Measurements from ENCODE around the gene CUL2.

Gene CUL2

DNA sequence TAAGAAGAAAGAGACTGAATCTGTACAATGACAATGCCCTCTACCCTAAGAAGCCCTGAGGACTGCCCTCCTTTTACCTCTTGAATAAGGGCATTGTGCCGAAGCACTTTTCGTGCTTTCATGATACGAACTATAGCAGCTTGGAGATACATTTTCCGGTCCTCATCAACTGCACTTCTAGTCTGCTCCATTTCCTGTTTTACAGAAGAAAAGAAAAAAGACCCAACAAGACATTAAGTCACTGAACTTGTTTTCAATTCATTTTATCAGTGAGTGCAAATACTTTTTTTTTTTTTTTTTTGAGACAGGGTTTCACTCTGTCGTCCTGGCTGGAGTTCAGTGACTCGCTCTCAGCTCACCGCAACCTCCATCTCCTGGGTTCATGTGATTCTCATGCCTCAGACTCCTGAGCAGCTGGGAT is 78.4 kb downstream of the CUL2 start:
- H2BK12ac ChIP-seq (ENCODE audit: low read length) = no peak overlapping the region
- no peaks in the 10 kb centered on the region for H3K27me3 ChIP-seq (ENCODE audit: control insufficient read depth in 3 of 3, insufficient read depth in 3 of 3, low read depth in 1 of 3, low read length in 3 of 3)
- H2BK15ac ChIP-seq (ENCODE audit: low read length) = no peak overlapping the region
- WGBS, 2 donors (ENCODE audit: extremely low coverage in 2 of 2, insufficient read length in 2 of 2, insufficient replicate concordance in 1 of 2) = no CpG with 5 or more reads among the region's 7 CpGs
- H4K8ac ChIP-seq (ENCODE audit: low read depth, low read length) = no peak overlapping the region
- no peaks in the 10 kb centered on the region for H3K79me1 ChIP-seq (ENCODE audit: low read depth, low read length)
- no peak overlapping the region for H2BK120ac ChIP-seq (ENCODE audit: low read depth, low read length)
- no peak overlapping the region for H2AK5ac ChIP-seq (ENCODE audit: low read depth, low read length)
- no peak overlapping the region for H3K9ac ChIP-seq (ENCODE audit: low read depth, low read length, poor library complexity)
- no peak overlapping the region for H3K18ac ChIP-seq (ENCODE audit: low read length)
- no peak overlapping the region for H3K4me3 ChIP-seq (ENCODE audit: low read length in 2 of 2)
- H3K14ac ChIP-seq (ENCODE audit: low read length) = no peak overlapping the region
- no peak overlapping the region for H4K91ac ChIP-seq (ENCODE audit: low read depth, low read length, poor library complexity)
- no peak for DNase-seq (ENCODE audit: low spot score)
- H3K36me3 ChIP-seq (replicated peaks in 1 of 2; ENCODE audit: control insufficient read depth in 2 of 2, insufficient read depth in 2 of 2, low read length in 2 of 2) = peaks cover 0 to 74% of the 10 kb centered on the region in 2 donors
- H3K23ac ChIP-seq (ENCODE audit: low read depth, low read length, poor library complexity) = no peak overlapping the region
- H2BK5ac ChIP-seq (ENCODE audit: low read length) = no peak overlapping the region
- no peak overlapping the region for H2AFZ ChIP-seq (ENCODE audit: low read length)
- H3K9me3 ChIP-seq (replicated peaks in 1 of 2; ENCODE audit: control insufficient read depth in 2 of 2, insufficient read depth in 1 of 2, low read depth in 1 of 2, low read length in 2 of 2) = no peaks in the 10 kb centered on the region
- no peak overlapping the region for H3K4ac ChIP-seq (ENCODE audit: low read length)
- H3K4me1 ChIP-seq (ENCODE audit: control insufficient read depth in 2 of 2, insufficient read depth in 1 of 2, low read depth in 1 of 2, low read length in 2 of 2) = peaks cover 0 to 3% of the 10 kb centered on the region in 2 donors
- H3K4me2 ChIP-seq (ENCODE audit: insufficient read depth, low read length, poor library complexity, severe bottlenecking) = no peak overlapping the region
- H3K27ac ChIP-seq (replicated peaks; ENCODE audit: low read length) = no peak overlapping the region

DNA sequence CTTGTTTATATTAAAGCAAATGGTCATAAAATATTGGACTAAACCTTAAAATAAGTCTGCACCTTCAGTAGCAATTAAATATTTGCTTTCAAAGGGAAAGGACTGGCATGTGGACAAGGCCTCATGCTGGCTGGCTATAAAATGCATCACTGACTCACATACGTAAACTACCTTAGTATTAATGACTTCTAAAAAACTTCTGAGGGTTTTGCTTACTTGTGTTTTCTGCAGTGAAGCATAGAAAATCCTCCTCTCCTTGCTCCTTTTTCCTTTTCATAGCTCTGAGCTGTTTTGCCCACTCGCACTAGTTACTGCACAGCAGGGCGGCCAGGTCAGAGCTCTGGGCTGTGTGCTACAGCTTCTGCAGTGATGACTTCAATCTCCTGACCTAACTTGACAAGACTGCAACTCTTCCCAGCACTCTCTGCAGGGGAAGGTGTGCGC is 82.3 kb downstream of the CUL2 start:
- Histone ChIP-seq H2BK15ac (ENCODE audit: low read length) (no peak overlapping the region), H4K8ac (ENCODE audit: low read depth, low read length) (no peak overlapping the region), H3K4me3 (ENCODE audit: low read length in 2 of 2) (no peak overlapping the region), H3K4me1 (ENCODE audit: control insufficient read depth in 2 of 2, insufficient read depth in 1 of 2, low read depth in 1 of 2, low read length in 2 of 2) (peaks cover 0 to 3% of the 10 kb centered on the region in 2 donors), H3K18ac (ENCODE audit: low read length) (no peak overlapping the region), H3K4me2 (ENCODE audit: insufficient read depth, low read length, poor library complexity, severe bottlenecking) (no peak overlapping the region), H2BK12ac (ENCODE audit: low read length) (no peak overlapping the region), H3K14ac (ENCODE audit: low read length) (no peak overlapping the region), H3K27ac (replicated peaks; ENCODE audit: low read length) (no peak overlapping the region), H3K36me3 (replicated peaks in 1 of 2; ENCODE audit: control insufficient read depth in 2 of 2, insufficient read depth in 2 of 2, low read length in 2 of 2) (peaks cover 1 to 43% of the 10 kb centered on the region in 2 donors), H3K79me1 (ENCODE audit: low read depth, low read length) (no peaks in the 10 kb centered on the region), H3K9ac (ENCODE audit: low read depth, low read length, poor library complexity) (no peak overlapping the region), H2AFZ (ENCODE audit: low read length) (no peak overlapping the region), H3K23ac (ENCODE audit: low read depth, low read length, poor library complexity) (no peak overlapping the region), H4K91ac (ENCODE audit: low read depth, low read length, poor library complexity) (no peak overlapping the region), H2BK5ac (ENCODE audit: low read length) (no peak overlapping the region), H2BK120ac (ENCODE audit: low read depth, low read length) (no peak overlapping the region), H3K27me3 (ENCODE audit: control insufficient read depth in 3 of 3, insufficient read depth in 3 of 3, low read depth in 1 of 3, low read length in 3 of 3) (no peaks in the 10 kb centered on the region), H3K9me3 (replicated peaks in 1 of 2; ENCODE audit: control insufficient read depth in 2 of 2, insufficient read depth in 1 of 2, low read depth in 1 of 2, low read length in 2 of 2) (no peaks in the 10 kb centered on the region), H3K4ac (ENCODE audit: low read length) (no peak overlapping the region), H2AK5ac (ENCODE audit: low read depth, low read length) (no peak overlapping the region)
- no CpG with 5 or more reads among the region's 4 CpGs for WGBS, 2 donors (ENCODE audit: extremely low coverage in 2 of 2, insufficient read length in 2 of 2, insufficient replicate concordance in 1 of 2)
- no peak for DNase-seq (ENCODE audit: low spot score)

DNA sequence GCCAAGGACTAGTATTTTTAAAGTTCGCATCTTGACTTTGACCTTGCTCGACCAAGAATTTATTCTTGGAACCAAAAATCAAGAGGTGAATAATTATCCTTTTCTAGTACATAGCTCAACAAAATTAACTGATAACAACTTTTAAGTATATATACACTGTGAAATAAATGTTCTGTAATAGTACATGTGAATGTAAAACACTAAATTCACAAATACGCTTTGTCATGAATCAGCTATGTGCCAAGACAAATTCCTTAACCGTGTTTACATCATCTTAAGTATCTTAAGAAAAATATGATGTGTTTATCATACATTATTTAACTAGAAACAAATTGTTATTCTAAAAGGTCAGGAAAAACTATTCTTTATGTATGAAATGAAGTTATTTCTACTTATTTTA is 83.3 kb downstream of the CUL2 start:
- Histone ChIP-seq H2BK5ac (ENCODE audit: low read length) (no peak overlapping the region), H2BK15ac (ENCODE audit: low read length) (no peak overlapping the region), H3K36me3 (replicated peaks in 1 of 2; ENCODE audit: control insufficient read depth in 2 of 2, insufficient read depth in 2 of 2, low read length in 2 of 2) (peaks cover 1 to 33% of the 10 kb centered on the region in 2 donors), H2AFZ (ENCODE audit: low read length) (no peak overlapping the region), H2AK5ac (ENCODE audit: low read depth, low read length) (no peak overlapping the region), H2BK12ac (ENCODE audit: low read length) (no peak overlapping the region), H3K23ac (ENCODE audit: low read depth, low read length, poor library complexity) (no peak overlapping the region), H3K27ac (replicated peaks; ENCODE audit: low read length) (no peak overlapping the region), H3K14ac (ENCODE audit: low read length) (no peak overlapping the region), H3K4me3 (ENCODE audit: low read length in 2 of 2) (no peak overlapping the region), H4K8ac (ENCODE audit: low read depth, low read length) (no peak overlapping the region), H3K4ac (ENCODE audit: low read length) (no peak overlapping the region), H3K79me1 (ENCODE audit: low read depth, low read length) (no peaks in the 10 kb centered on the region), H4K91ac (ENCODE audit: low read depth, low read length, poor library complexity) (no peak overlapping the region), H3K27me3 (ENCODE audit: control insufficient read depth in 3 of 3, insufficient read depth in 3 of 3, low read depth in 1 of 3, low read length in 3 of 3) (no peaks in the 10 kb centered on the region), H3K9ac (ENCODE audit: low read depth, low read length, poor library complexity) (no peak overlapping the region), H2BK120ac (ENCODE audit: low read depth, low read length) (no peak overlapping the region), H3K4me1 (ENCODE audit: control insufficient read depth in 2 of 2, insufficient read depth in 1 of 2, low read depth in 1 of 2, low read length in 2 of 2) (peaks cover 0 to 2% of the 10 kb centered on the region in 2 donors), H3K18ac (ENCODE audit: low read length) (no peak overlapping the region), H3K9me3 (replicated peaks in 1 of 2; ENCODE audit: control insufficient read depth in 2 of 2, insufficient read depth in 1 of 2, low read depth in 1 of 2, low read length in 2 of 2) (no peaks in the 10 kb centered on the region), H3K4me2 (ENCODE audit: insufficient read depth, low read length, poor library complexity, severe bottlenecking) (no peak overlapping the region)
- no CpG with 5 or more reads among the region's 4 CpGs for WGBS, 2 donors (ENCODE audit: extremely low coverage in 2 of 2, insufficient read length in 2 of 2, insufficient replicate concordance in 1 of 2)
- DNase-seq (ENCODE audit: low spot score) = no peak

DNA sequence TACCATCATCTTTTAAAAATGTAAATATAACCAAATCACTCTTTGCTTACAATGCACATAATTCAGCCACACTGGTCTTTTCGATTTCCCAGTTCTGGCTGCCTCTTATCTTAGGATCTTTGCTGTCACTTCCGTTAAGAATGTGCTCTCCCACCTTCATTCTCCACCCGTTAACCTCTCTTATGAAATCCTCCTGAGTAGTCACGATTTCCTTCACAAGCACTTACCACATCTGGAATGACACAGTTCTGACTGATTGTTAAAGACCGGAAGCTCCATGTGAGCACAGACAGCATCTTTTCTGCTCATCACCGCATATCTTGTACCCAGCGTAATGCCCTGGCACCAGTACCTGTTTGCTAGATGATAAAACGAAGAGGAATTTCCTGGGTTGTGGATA is 84.3 kb downstream of the CUL2 start:
- WGBS, 2 donors (ENCODE audit: extremely low coverage in 2 of 2, insufficient read length in 2 of 2, insufficient replicate concordance in 1 of 2) = no CpG with 5 or more reads among the region's 8 CpGs
- Histone ChIP-seq H2BK12ac (ENCODE audit: low read length) (no peak overlapping the region), H3K27ac (replicated peaks; ENCODE audit: low read length) (no peak overlapping the region), H3K4me1 (ENCODE audit: control insufficient read depth in 2 of 2, insufficient read depth in 1 of 2, low read depth in 1 of 2, low read length in 2 of 2) (peaks cover 0 to 2% of the 10 kb centered on the region in 2 donors), H3K4me3 (ENCODE audit: low read length in 2 of 2) (no peak overlapping the region), H2BK15ac (ENCODE audit: low read length) (no peak overlapping the region), H3K27me3 (ENCODE audit: control insufficient read depth in 3 of 3, insufficient read depth in 3 of 3, low read depth in 1 of 3, low read length in 3 of 3) (no peaks in the 10 kb centered on the region), H3K18ac (ENCODE audit: low read length) (no peak overlapping the region), H4K91ac (ENCODE audit: low read depth, low read length, poor library complexity) (no peak overlapping the region), H2AFZ (ENCODE audit: low read length) (no peak overlapping the region), H3K4ac (ENCODE audit: low read length) (no peak overlapping the region), H2BK5ac (ENCODE audit: low read length) (no peak overlapping the region), H3K23ac (ENCODE audit: low read depth, low read length, poor library complexity) (no peak overlapping the region), H3K79me1 (ENCODE audit: low read depth, low read length) (no peaks in the 10 kb centered on the region), H3K4me2 (ENCODE audit: insufficient read depth, low read length, poor library complexity, severe bottlenecking) (no peak overlapping the region), H3K9ac (ENCODE audit: low read depth, low read length, poor library complexity) (no peak overlapping the region), H4K8ac (ENCODE audit: low read depth, low read length) (no peak overlapping the region), H3K14ac (ENCODE audit: low read length) (no peak overlapping the region), H3K9me3 (replicated peaks in 1 of 2; ENCODE audit: control insufficient read depth in 2 of 2, insufficient read depth in 1 of 2, low read depth in 1 of 2, low read length in 2 of 2) (no peaks in the 10 kb centered on the region), H3K36me3 (replicated peaks in 1 of 2; ENCODE audit: control insufficient read depth in 2 of 2, insufficient read depth in 2 of 2, low read length in 2 of 2) (peaks cover 1 to 23% of the 10 kb centered on the region in 2 donors), H2BK120ac (ENCODE audit: low read depth, low read length) (no peak overlapping the region), H2AK5ac (ENCODE audit: low read depth, low read length) (no peak overlapping the region)
- DNase-seq (ENCODE audit: low spot score) = no peak

Measured in neuronal stem cell (in vitro differentiated cells).